ENCODE measurements around the gene RPL7L1.
"Not testable (repeated sequence)": the region's sequence is repeated elsewhere in the genome, so short reads cannot be mapped to it uniquely, and the experiment has no call there.

The RPL7L1 gene

GRCh38 chr6:42891199-42891722, 11.8 kb downstream of the RPL7L1 start:
- DNase-seq = no peak

GRCh38 chr6:42894041-42894828, 14.8 kb downstream of the RPL7L1 start:
- DNase-seq = not testable (repeated sequence)

GRCh38 chr6:42896178-42896719, 16.8 kb downstream of the RPL7L1 start:
- no peak for DNase-seq

GRCh38 chr6:42898891-42899361, 19.5 kb downstream of the RPL7L1 start:
- peak; percentile 69 for DNase-seq

- DNase-seq = no peak
Observed at GRCh38 chr6:42899871-42900270, 20.5 kb downstream of the RPL7L1 start.

- DNase-seq = peak; percentile 84
Observed at GRCh38 chr6:42901538-42901957, 22.1 kb downstream of the RPL7L1 start.

GRCh38 chr6:42902429-42903263, 23.2 kb downstream of the RPL7L1 start:
- DNase-seq = not testable (repeated sequence)

- no peak for DNase-seq
Observed at GRCh38 chr6:42904467-42904866, 25.1 kb downstream of the RPL7L1 start.

- no peak for DNase-seq
Observed at GRCh38 chr6:42907336-42907735, 27.9 kb downstream of the RPL7L1 start.

- DNase-seq = no peak
Observed at GRCh38 chr6:42909835-42910234, 30.4 kb downstream of the RPL7L1 start.

- DNase-seq = no peak
Observed at GRCh38 chr6:42911171-42912021, 32.0 kb downstream of the RPL7L1 start.

- no peak for DNase-seq
Observed at GRCh38 chr6:42914546-42914945, 35.1 kb downstream of the RPL7L1 start.

GRCh38 chr6:42915732-42916131, 36.3 kb downstream of the RPL7L1 start, which contains the start of gene PTCRA:
Gene PTCRA, plus strand, starts transcription at chr6:42916053. Its CDS starts 17 bp downstream, at chr6:42916070.
- no peak for DNase-seq

GRCh38 chr6:42916288-42916687, 36.9 kb downstream of the RPL7L1 start:
- no peak for DNase-seq

- no peak for DNase-seq
Observed at GRCh38 chr6:42921801-42922200, 42.4 kb downstream of the RPL7L1 start.

- no peak for DNase-seq
Observed at GRCh38 chr6:42923666-42924065, 44.2 kb downstream of the RPL7L1 start.

- DNase-seq = no peak
Observed at GRCh38 chr6:42925248-42925857, 45.9 kb downstream of the RPL7L1 start.

GRCh38 chr6:42928986-42929820, 49.8 kb downstream of the RPL7L1 start, which contains the start of gene CNPY3:
Gene CNPY3, plus strand, starts transcription at chr6:42929480. Its CDS starts 91 bp downstream, at chr6:42929571.
- DNase-seq = peak; percentile 97

- peak; percentile 63 for DNase-seq
Observed at GRCh38 chr6:42929821-42930360, 50.5 kb downstream of the RPL7L1 start.

GRCh38 chr6:42932412-42932811, 53.0 kb downstream of the RPL7L1 start:
- DNase-seq = no peak
